Glutamatergic neuron (in vitro differentiated cells): Measurements from ENCODE around the gene ZCCHC3. TPM values are rescaled to one million over a fixed set of nuclear protein-coding genes. Genes with fewer than 3 reads are reported as not detected.

Experiments used
- DNase-seq: peaks from one replicate; pipeline ENCODE4 v3.0.0; 2022
- H3K27ac Mint-ChIP-seq: one replicate; pipeline ENCODE4 v1.8.0; 2020; ENCODE audit warnings: mild to moderate bottlenecking, mixed read lengths, inconsistent platforms; ENCODE audit not compliant: unreplicated experiment
- H3K27me3 Mint-ChIP-seq: one replicate; pipeline ENCODE4 v1.8.0; 2020; ENCODE audit warnings: mild to moderate bottlenecking, moderate library complexity, mixed read lengths, inconsistent platforms; ENCODE audit not compliant: unreplicated experiment
- H3K36me3 Mint-ChIP-seq: one replicate; pipeline ENCODE4 v1.8.0; 2020; ENCODE audit warnings: mild to moderate bottlenecking, mixed read lengths, inconsistent platforms; ENCODE audit not compliant: unreplicated experiment
- H3K4me1 Mint-ChIP-seq: one replicate; pipeline ENCODE4 v1.8.0; 2020; ENCODE audit warnings: mild to moderate bottlenecking, low read depth, mixed read lengths, inconsistent platforms; ENCODE audit not compliant: unreplicated experiment
- H3K4me3 Mint-ChIP-seq: one replicate; pipeline ENCODE4 v1.8.0; 2020; ENCODE audit warnings: mild to moderate bottlenecking, mixed read lengths, inconsistent platforms; ENCODE audit not compliant: unreplicated experiment
- H3K9me3 Mint-ChIP-seq: one replicate; pipeline ENCODE4 v1.8.0; 2020; ENCODE audit warnings: mild to moderate bottlenecking, moderate library complexity, mixed read lengths, inconsistent platforms; ENCODE audit not compliant: unreplicated experiment
- total RNA-seq: library from RNA; stranded (reverse); fragmentation: NEBNext Ultra II Directional; extraction: Animal tissue kit (Norgen Biotek cat#: 25700); gene quantifications from one replicate; pipeline ENCODE4 v1.2.1, GENCODE V29; 2021; ENCODE audit not compliant: unreplicated experiment
- TF ChIP-seq, protein P1 (sequence below): fragments of 200-600 bp; sonication (generic); IDR thresholded peaks from one replicate; pipeline ENCODE4 v1.5.0; 2021; ENCODE audit not compliant: partially characterized antibody, unreplicated experiment

Gene ZCCHC3
- total RNA-seq, 1 donor from 2014 or later = 15.3 TPM

- peaks cover 11% of the 10 kb centered on the region for H3K4me1 Mint-ChIP-seq
- TF ChIP-seq, protein P1, sequence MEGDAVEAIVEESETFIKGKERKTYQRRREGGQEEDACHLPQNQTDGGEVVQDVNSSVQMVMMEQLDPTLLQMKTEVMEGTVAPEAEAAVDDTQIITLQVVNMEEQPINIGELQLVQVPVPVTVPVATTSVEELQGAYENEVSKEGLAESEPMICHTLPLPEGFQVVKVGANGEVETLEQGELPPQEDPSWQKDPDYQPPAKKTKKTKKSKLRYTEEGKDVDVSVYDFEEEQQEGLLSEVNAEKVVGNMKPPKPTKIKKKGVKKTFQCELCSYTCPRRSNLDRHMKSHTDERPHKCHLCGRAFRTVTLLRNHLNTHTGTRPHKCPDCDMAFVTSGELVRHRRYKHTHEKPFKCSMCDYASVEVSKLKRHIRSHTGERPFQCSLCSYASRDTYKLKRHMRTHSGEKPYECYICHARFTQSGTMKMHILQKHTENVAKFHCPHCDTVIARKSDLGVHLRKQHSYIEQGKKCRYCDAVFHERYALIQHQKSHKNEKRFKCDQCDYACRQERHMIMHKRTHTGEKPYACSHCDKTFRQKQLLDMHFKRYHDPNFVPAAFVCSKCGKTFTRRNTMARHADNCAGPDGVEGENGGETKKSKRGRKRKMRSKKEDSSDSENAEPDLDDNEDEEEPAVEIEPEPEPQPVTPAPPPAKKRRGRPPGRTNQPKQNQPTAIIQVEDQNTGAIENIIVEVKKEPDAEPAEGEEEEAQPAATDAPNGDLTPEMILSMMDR = no peak
- peaks cover 5% of the 10 kb centered on the region for H3K27me3 Mint-ChIP-seq
- H3K4me3 Mint-ChIP-seq = no peak overlapping the region
- H3K27ac Mint-ChIP-seq = no peak overlapping the region
- no peak for DNase-seq
- no peaks in the 10 kb centered on the region for H3K9me3 Mint-ChIP-seq
- H3K36me3 Mint-ChIP-seq = no peaks in the 10 kb centered on the region
Measured at GRCh38 chr20:258269-258858, 39.0 kb upstream of the ZCCHC3 start.

GRCh38 chr20:258963-259362 is 38.4 kb upstream of the ZCCHC3 start:
- Mint-ChIP-seq H3K4me3 (no peak overlapping the region), H3K27ac (peak overlapping the region; percentile 28), H3K36me3 (no peaks in the 10 kb centered on the region), H3K9me3 (no peaks in the 10 kb centered on the region), H3K27me3 (peaks cover 3% of the 10 kb centered on the region), H3K4me1 (peaks cover 11% of the 10 kb centered on the region)
- TF ChIP-seq, protein P1 = no peak
- DNase-seq = no peak

DNA sequence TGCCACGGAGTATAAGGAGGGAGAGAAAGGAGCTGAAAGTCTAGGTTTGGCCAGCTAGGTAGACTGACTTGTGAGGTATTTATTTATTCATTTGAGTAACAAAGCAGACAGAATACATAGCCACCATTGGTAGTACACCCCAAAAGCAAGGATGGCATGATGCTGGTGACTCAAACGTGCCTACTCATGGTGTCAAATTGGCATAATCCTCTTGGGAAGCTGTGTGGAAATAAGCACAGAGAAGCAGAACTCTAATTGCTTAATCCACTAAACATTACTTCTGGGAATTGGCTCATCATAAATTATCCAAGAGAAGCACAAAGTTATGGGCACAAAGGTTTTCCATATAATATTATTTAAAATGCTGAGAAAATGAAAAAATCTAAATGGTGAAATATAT is 37.4 kb upstream of the ZCCHC3 start:
- TF ChIP-seq, protein P1 = no peak
- H3K27ac Mint-ChIP-seq = no peak overlapping the region
- H3K4me3 Mint-ChIP-seq = no peak overlapping the region
- H3K27me3 Mint-ChIP-seq = peaks cover 3% of the 10 kb centered on the region
- peaks cover 11% of the 10 kb centered on the region for H3K4me1 Mint-ChIP-seq
- no peak for DNase-seq
- no peaks in the 10 kb centered on the region for H3K36me3 Mint-ChIP-seq
- no peaks in the 10 kb centered on the region for H3K9me3 Mint-ChIP-seq

DNA sequence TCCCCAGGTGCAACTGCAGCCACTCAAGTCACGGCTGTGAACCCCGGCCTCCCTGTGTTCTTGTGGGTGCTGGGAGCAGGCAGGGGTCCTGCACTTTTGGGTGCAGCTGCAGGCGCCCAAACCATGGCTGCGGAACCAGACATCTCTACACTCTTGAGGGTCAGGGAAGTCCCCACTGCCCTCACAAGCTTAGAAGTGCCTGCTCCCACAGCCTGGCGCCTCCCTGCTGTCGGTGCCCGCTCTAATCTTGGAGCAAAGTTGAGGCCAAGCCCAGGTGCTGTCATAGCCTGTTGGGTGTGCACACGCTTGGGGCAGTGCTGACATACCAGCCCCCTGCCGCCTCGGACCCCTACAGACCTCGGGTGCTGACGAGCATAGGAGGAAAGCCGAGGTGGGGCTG is 33.7 kb upstream of the ZCCHC3 start:
- no peaks in the 10 kb centered on the region for H3K36me3 Mint-ChIP-seq
- no peak for DNase-seq
- peaks cover 3% of the 10 kb centered on the region for H3K27me3 Mint-ChIP-seq
- peaks cover 5% of the 10 kb centered on the region for H3K9me3 Mint-ChIP-seq
- peaks cover 7% of the 10 kb centered on the region for H3K4me1 Mint-ChIP-seq
- TF ChIP-seq, protein P1 = no peak
- H3K27ac Mint-ChIP-seq = no peak overlapping the region
- H3K4me3 Mint-ChIP-seq = no peak overlapping the region

GRCh38 chr20:266596-267562 is 30.5 kb upstream of the ZCCHC3 start:
- Mint-ChIP-seq H3K27ac (peak overlapping the region; percentile 62), H3K4me1 (no peaks in the 10 kb centered on the region), H3K9me3 (peaks cover 8% of the 10 kb centered on the region), H3K4me3 (peak overlapping the region; percentile 81), H3K36me3 (no peaks in the 10 kb centered on the region), H3K27me3 (peaks cover 2% of the 10 kb centered on the region)
- TF ChIP-seq, protein P1 = peak; percentile 96
- peak; percentile 96 for DNase-seq
